H9 (cell line): ENCODE results near the gene HNRNPF. TPM values are rescaled to one million over a fixed set of nuclear protein-coding genes. Genes with fewer than 3 reads are reported as not detected.
A peak's percentile ranks its signal among the peaks of the same experiment; 100 is the strongest.

Source experiments
- DNase-seq: peaks from one replicate; pipeline ENCODE4 v3.0.0-alpha.2; 2017
- H2AFZ ChIP-seq: one replicate; pipeline ENCODE4 v1.6.1; 2013; ENCODE audit warnings: mild to moderate bottlenecking, low read length, control low read depth, moderate library complexity
- H2AK5ac ChIP-seq: 2 replicates; pipeline ENCODE4 v1.6.1; 2013; ENCODE audit warnings: low read length, control low read depth, mixed read lengths; ENCODE audit not compliant: insufficient read length
- H2BK120ac ChIP-seq: one replicate; pipeline ENCODE4 v1.6.1; 2013; ENCODE audit warnings: low read depth, mild to moderate bottlenecking, low read length, control low read depth, inconsistent platforms; ENCODE audit not compliant: poor library complexity, severe bottlenecking
- H2BK12ac ChIP-seq: 2 replicates; pipeline ENCODE4 v1.6.1; 2013; ENCODE audit warnings: low read length, control low read depth, mixed read lengths, low read depth; ENCODE audit not compliant: insufficient read length
- H2BK15ac ChIP-seq: 2 replicates; pipeline ENCODE4 v1.6.1; 2013; ENCODE audit warnings: low read depth, low read length, control low read depth
- H2BK20ac ChIP-seq: one replicate; pipeline ENCODE4 v1.6.1; 2013; ENCODE audit warnings: low read depth, mild to moderate bottlenecking, low read length, control low read depth, inconsistent platforms; ENCODE audit not compliant: poor library complexity, severe bottlenecking
- H2BK5ac ChIP-seq: 2 replicates; pipeline ENCODE4 v1.6.1; 2013; ENCODE audit warnings: low read length, control low read depth, mixed read lengths; ENCODE audit not compliant: insufficient read length
- H3K14ac ChIP-seq: 2 replicates; pipeline ENCODE4 v1.6.1; 2013; ENCODE audit warnings: low read length, control low read depth; ENCODE audit not compliant: insufficient read depth
- H3K18ac ChIP-seq: 2 replicates; pipeline ENCODE4 v1.6.1; 2013; ENCODE audit warnings: low read depth, mild to moderate bottlenecking, mixed read lengths, low read length, control low read depth; ENCODE audit not compliant: insufficient read length
- H3K23ac ChIP-seq: 2 replicates; pipeline ENCODE4 v1.6.1; 2013; ENCODE audit warnings: low read length, control low read depth, mixed read lengths, low read depth; ENCODE audit not compliant: insufficient read length
- H3K23me2 ChIP-seq: 2 replicates; pipeline ENCODE4 v1.6.1; 2013; ENCODE audit warnings: low read depth, mild to moderate bottlenecking, mixed read lengths, low read length, control low read depth; ENCODE audit not compliant: insufficient read length, poor library complexity, severe bottlenecking
- H3K27ac ChIP-seq: 2 replicates; pipeline ENCODE4 v1.5.1; 2013; ENCODE audit warnings: low read length, control low read depth, mixed read lengths, low read depth; ENCODE audit not compliant: insufficient read length
- H3K27me3 ChIP-seq: 2 replicates; pipeline ENCODE4 v1.6.1; 2013; ENCODE audit warnings: low read length, control low read depth, inconsistent platforms; ENCODE audit not compliant: insufficient read depth
- H3K4ac ChIP-seq: 2 replicates; pipeline ENCODE4 v1.6.1; 2013; ENCODE audit warnings: low read depth, mild to moderate bottlenecking, control low read depth, inconsistent platforms, low read length, moderate library complexity
- H3K4me1 ChIP-seq: 2 replicates; pipeline ENCODE4 v1.6.1; 2013; ENCODE audit warnings: low read length, control low read depth, inconsistent platforms; ENCODE audit not compliant: insufficient read depth
- H3K4me2 ChIP-seq: 2 replicates; pipeline ENCODE4 v1.6.1; 2013; ENCODE audit warnings: low read length, control low read depth, mixed read lengths; ENCODE audit not compliant: insufficient read length, insufficient read depth
- H3K56ac ChIP-seq: 2 replicates; pipeline ENCODE4 v1.6.1; 2013; ENCODE audit warnings: low read depth, mild to moderate bottlenecking, mixed read lengths, low read length, control low read depth; ENCODE audit not compliant: insufficient read length
- H3K79me1 ChIP-seq: 2 replicates; pipeline ENCODE4 v1.6.1; 2013; ENCODE audit warnings: low read depth, mild to moderate bottlenecking, moderate library complexity, low read length, control low read depth, inconsistent platforms; ENCODE audit not compliant: insufficient read depth, poor library complexity, severe bottlenecking
- H3K79me2 ChIP-seq: 2 replicates; pipeline ENCODE4 v1.6.1; 2013; ENCODE audit warnings: low read length, control low read depth, inconsistent platforms; ENCODE audit not compliant: insufficient read depth
- H3K9ac ChIP-seq: 2 replicates; pipeline ENCODE4 v1.6.1; 2013; ENCODE audit warnings: low read length, control low read depth, mixed read lengths; ENCODE audit not compliant: insufficient read length; ENCODE audit errors: extremely low read depth
- H3K9me3 ChIP-seq: one replicate; pipeline ENCODE4 v1.6.1; 2013; ENCODE audit warnings: low read depth, low read length, inconsistent platforms; ENCODE audit not compliant: control insufficient read depth
- H3T11ph ChIP-seq: one replicate; pipeline ENCODE4 v1.6.1; 2013; ENCODE audit warnings: mild to moderate bottlenecking, low read length, control low read depth, inconsistent platforms
- H4K20me1 ChIP-seq: one replicate; pipeline ENCODE4 v1.6.1; 2013; ENCODE audit not compliant: control insufficient read depth, insufficient read length, insufficient read depth
- H4K5ac ChIP-seq: 2 replicates; pipeline ENCODE4 v1.6.1; 2013; ENCODE audit warnings: low read depth, mild to moderate bottlenecking, mixed read lengths, low read length, control low read depth; ENCODE audit not compliant: insufficient read length
- H4K8ac ChIP-seq: replicated peaks from 2 replicates; pipeline ENCODE4 v1.6.1; 2013; ENCODE audit warnings: low read length, control low read depth, mixed read lengths, low read depth; ENCODE audit not compliant: insufficient read length
- H4K91ac ChIP-seq: 2 replicates; pipeline ENCODE4 v1.6.1; 2013; ENCODE audit warnings: low read depth, mild to moderate bottlenecking, moderate library complexity, mixed read lengths, low read length, control low read depth; ENCODE audit not compliant: insufficient read length
- H3K27ac Mint-ChIP-seq, 3 experiments: 2 replicates in 2 of 3; 3 replicates in 1 of 3; pipeline ENCODE4 v1.8.0; 2020 to 2021; ENCODE audit warnings: mixed read lengths in 3 of 3, mild to moderate bottlenecking in 1 of 3, moderate library complexity in 1 of 3
- H3K27me3 Mint-ChIP-seq: 2 replicates; pipeline ENCODE4 v1.8.0; 2021; ENCODE audit warnings: low read depth, mild to moderate bottlenecking, moderate library complexity, mixed read lengths
- H3K36me3 Mint-ChIP-seq, 3 experiments: 2 replicates in 2 of 3; 3 replicates in 1 of 3; pipeline ENCODE4 v1.8.0; 2020 to 2021; ENCODE audit warnings: low read depth in 3 of 3, mixed read lengths in 3 of 3; ENCODE audit not compliant: insufficient read depth in 1 of 3
- H3K4me1 Mint-ChIP-seq, 2 experiments: 2 replicates each; pipeline ENCODE4 v1.8.0; 2020; ENCODE audit warnings: mixed read lengths in 2 of 2
- H3K4me3 Mint-ChIP-seq, 2 experiments: 2 replicates in 1 of 2; 3 replicates in 1 of 2; pipeline ENCODE4 v1.8.0; 2020 to 2021; ENCODE audit warnings: mild to moderate bottlenecking in 2 of 2, mixed read lengths in 2 of 2, moderate library complexity in 1 of 2
- H3K9me3 Mint-ChIP-seq, 2 experiments: 2 replicates in 1 of 2; 3 replicates in 1 of 2; pipeline ENCODE4 v1.8.0; 2020; ENCODE audit warnings: mild to moderate bottlenecking in 2 of 2, mixed read lengths in 2 of 2, moderate library complexity in 1 of 2
- WGBS: extraction: QIAGEN DNeasy Blood & Tissue Kit; methylation state at CpG from one replicate; pipeline ENCODE4 v1.1.7; 2013; ENCODE audit warnings: missing lambda C conversion rate, low lambda C conversion rate, mixed read lengths; ENCODE audit not compliant: insufficient read length; ENCODE audit errors: extremely low coverage; 5-methylcytosine and 5-hydroxymethylcytosine counted together
- total RNA-seq: library from RNA; stranded (reverse); gene quantifications from 2 replicates; pipeline ENCODE4 v1.2.1, GENCODE V29; 2021
- TF ChIP-seq, protein P1 (sequence below): fragments of 200-600 bp; sonication (generic); conservative IDR thresholded peaks from 3 replicates; pipeline ENCODE4 v1.8.0; 2021; ENCODE audit warnings: antibody characterized with exemption, mild to moderate bottlenecking

Gene HNRNPF
- total RNA-seq, 1 experiment from 2014 or later, result 411 TPM

- H3K9me3 Mint-ChIP-seq, result no peaks in the 10 kb centered on the region; a peak in 1 of 5 replicates
Observed at GRCh38 chr10:43377424-43377883, 31.5 kb downstream of the HNRNPF start.

More at GRCh38 chr10:43377424-43377883, 31.5 kb downstream of the HNRNPF start:
- Histone ChIP-seq H3K79me1 (no peaks in the 10 kb centered on the region), H3K14ac (no peak overlapping the region), H4K20me1 (no peaks in the 10 kb centered on the region), H3K23ac (no peak overlapping the region), H2BK12ac (no peak overlapping the region), H3K79me2 (no peaks in the 10 kb centered on the region), H4K5ac (no peak overlapping the region), H3K56ac (no peak overlapping the region), H2AK5ac (no peak overlapping the region), H3K9ac (no peak overlapping the region), H3K9me3 (no peaks in the 10 kb centered on the region), H3K18ac (no peak overlapping the region), H4K8ac (no peak overlapping the region), H2BK5ac (no peak overlapping the region), H2AFZ (no peak overlapping the region), H3K4ac (no peak overlapping the region), H4K91ac (no peak overlapping the region), H2BK120ac (no peak overlapping the region), H2BK15ac (no peak overlapping the region), H3K23me2 (no peaks in the 10 kb centered on the region), H3K4me1 (no peaks in the 10 kb centered on the region), H3K27ac (no peak overlapping the region), H2BK20ac (no peak overlapping the region), H3K27me3 (no peaks in the 10 kb centered on the region), H3K4me2 (no peak overlapping the region), H3T11ph (no peak overlapping the region)
- no peaks in the 10 kb centered on the region for H3K36me3 Mint-ChIP-seq
- peaks cover 8% of the 10 kb centered on the region for H3K27me3 Mint-ChIP-seq
- H3K4me3 Mint-ChIP-seq, result no peak overlapping the region
- TF ChIP-seq, protein P1, sequence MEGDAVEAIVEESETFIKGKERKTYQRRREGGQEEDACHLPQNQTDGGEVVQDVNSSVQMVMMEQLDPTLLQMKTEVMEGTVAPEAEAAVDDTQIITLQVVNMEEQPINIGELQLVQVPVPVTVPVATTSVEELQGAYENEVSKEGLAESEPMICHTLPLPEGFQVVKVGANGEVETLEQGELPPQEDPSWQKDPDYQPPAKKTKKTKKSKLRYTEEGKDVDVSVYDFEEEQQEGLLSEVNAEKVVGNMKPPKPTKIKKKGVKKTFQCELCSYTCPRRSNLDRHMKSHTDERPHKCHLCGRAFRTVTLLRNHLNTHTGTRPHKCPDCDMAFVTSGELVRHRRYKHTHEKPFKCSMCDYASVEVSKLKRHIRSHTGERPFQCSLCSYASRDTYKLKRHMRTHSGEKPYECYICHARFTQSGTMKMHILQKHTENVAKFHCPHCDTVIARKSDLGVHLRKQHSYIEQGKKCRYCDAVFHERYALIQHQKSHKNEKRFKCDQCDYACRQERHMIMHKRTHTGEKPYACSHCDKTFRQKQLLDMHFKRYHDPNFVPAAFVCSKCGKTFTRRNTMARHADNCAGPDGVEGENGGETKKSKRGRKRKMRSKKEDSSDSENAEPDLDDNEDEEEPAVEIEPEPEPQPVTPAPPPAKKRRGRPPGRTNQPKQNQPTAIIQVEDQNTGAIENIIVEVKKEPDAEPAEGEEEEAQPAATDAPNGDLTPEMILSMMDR, result peak; percentile 66
- H3K4me1 Mint-ChIP-seq, result peaks cover 44 to 47% of the 10 kb centered on the region in 2 experiments
- DNase-seq, result peak; percentile 87
- WGBS, result no CpG with 5 or more reads among the region's 13 CpGs
- peak overlapping the region in 2 of 3 experiments; percentile 55 to 64; a peak in 2 of 7 replicates for H3K27ac Mint-ChIP-seq
